ENCODE measurements around the gene SASH1. TPM values are rescaled to one million over a fixed set of nuclear protein-coding genes. Genes with fewer than 3 reads are reported as not detected.

SASH1 gene
- total RNA-seq, 1 donor from 2014 or later, result 10.2 TPM

DNA sequence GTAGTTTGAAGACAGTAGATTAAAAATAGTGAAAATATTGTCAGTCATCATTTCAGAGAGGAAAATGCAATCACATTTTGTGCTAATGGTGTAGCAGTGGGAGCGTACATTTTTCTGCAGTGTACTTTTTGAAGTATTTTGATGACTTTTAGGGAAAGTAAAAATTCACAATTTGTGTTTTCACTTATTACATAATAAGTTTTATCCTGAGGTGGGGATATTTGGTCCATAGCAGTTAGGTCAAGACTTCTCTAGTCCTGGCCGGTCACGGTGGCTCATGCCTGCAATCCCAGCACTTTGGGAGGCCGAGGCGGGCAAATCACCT is 122.3 kb downstream of the SASH1 start:
- Histone ChIP-seq H3K4me1 (no peaks in the 10 kb centered on the region), H4K20me1 (ENCODE audit: low read depth) (no peaks in the 10 kb centered on the region), H3K36me3 (no peaks in the 10 kb centered on the region), H3K9ac (no peak overlapping the region), H3K27ac (no peak overlapping the region), H3K4me3 (no peak overlapping the region), H2AFZ (replicated peaks) (no peak overlapping the region), H3F3A (ENCODE audit: low read depth) (no peaks in the 10 kb centered on the region), H3K27me3 (no peaks in the 10 kb centered on the region), H3K9me3 (ENCODE audit: low read depth) (no peaks in the 10 kb centered on the region), H3K4me2 (no peak overlapping the region), H3K79me2 (ENCODE audit: low read depth) (no peaks in the 10 kb centered on the region)
- no peak overlapping the region for H3K4me3 Mint-ChIP-seq
- no peaks in the 10 kb centered on the region for H3K36me3 Mint-ChIP-seq
- H3K9me3 Mint-ChIP-seq, result no peaks in the 10 kb centered on the region
- no peak for DNase-seq (ENCODE audit: low spot score)
- H3K27ac Mint-ChIP-seq, result no peak overlapping the region
- H3K27me3 Mint-ChIP-seq (ENCODE audit: insufficient read depth, low read depth), result no peaks in the 10 kb centered on the region
- no peak for TF ChIP-seq EZH2phosphoT487 (IDR thresholded peaks at IDR 0.05)
- TF ChIP-seq, protein P1, sequence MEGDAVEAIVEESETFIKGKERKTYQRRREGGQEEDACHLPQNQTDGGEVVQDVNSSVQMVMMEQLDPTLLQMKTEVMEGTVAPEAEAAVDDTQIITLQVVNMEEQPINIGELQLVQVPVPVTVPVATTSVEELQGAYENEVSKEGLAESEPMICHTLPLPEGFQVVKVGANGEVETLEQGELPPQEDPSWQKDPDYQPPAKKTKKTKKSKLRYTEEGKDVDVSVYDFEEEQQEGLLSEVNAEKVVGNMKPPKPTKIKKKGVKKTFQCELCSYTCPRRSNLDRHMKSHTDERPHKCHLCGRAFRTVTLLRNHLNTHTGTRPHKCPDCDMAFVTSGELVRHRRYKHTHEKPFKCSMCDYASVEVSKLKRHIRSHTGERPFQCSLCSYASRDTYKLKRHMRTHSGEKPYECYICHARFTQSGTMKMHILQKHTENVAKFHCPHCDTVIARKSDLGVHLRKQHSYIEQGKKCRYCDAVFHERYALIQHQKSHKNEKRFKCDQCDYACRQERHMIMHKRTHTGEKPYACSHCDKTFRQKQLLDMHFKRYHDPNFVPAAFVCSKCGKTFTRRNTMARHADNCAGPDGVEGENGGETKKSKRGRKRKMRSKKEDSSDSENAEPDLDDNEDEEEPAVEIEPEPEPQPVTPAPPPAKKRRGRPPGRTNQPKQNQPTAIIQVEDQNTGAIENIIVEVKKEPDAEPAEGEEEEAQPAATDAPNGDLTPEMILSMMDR (IDR thresholded peaks at IDR 0.05), result no peak
- no peak for TF ChIP-seq EZH2 (IDR thresholded peaks at IDR 0.05)
- H3K4me1 Mint-ChIP-seq, result peaks cover 23% of the 10 kb centered on the region

DNA sequence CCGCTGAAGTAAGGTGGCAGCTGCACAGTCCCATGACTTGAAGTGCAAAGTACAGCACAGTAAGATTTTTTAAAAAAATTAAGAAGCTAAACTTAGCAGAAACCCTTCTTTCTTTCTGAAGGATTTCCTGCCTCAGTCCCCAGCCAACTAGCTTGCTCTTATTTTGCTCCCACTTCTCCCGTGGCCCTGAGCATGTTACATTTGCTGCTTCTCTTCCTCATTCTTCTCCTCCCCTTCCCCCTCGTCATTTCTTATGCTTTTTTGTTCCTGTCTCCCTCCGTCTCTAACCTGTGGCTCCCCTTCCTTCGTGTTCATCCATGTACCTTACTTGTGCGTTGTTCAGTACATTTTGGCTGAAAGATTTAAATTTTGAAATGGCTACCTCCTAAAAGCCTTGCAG is 123.0 kb downstream of the SASH1 start:
- Histone ChIP-seq H3K27me3 (no peaks in the 10 kb centered on the region), H2AFZ (replicated peaks) (no peak overlapping the region), H3K4me3 (no peak overlapping the region), H3K79me2 (ENCODE audit: low read depth) (no peaks in the 10 kb centered on the region), H3K9me3 (ENCODE audit: low read depth) (no peaks in the 10 kb centered on the region), H3K9ac (no peak overlapping the region), H3K36me3 (no peaks in the 10 kb centered on the region), H3K4me1 (no peaks in the 10 kb centered on the region), H3K4me2 (no peak overlapping the region), H3F3A (ENCODE audit: low read depth) (no peaks in the 10 kb centered on the region), H4K20me1 (ENCODE audit: low read depth) (no peaks in the 10 kb centered on the region), H3K27ac (no peak overlapping the region)
- TF ChIP-seq EZH2phosphoT487 (IDR thresholded peaks at IDR 0.05) (no peak), EZH2 (IDR thresholded peaks at IDR 0.05) (no peak)
- TF ChIP-seq, protein P1 (IDR thresholded peaks at IDR 0.05), result no peak
- Mint-ChIP-seq H3K27ac (peak overlapping the region; percentile 55), H3K27me3 (ENCODE audit: insufficient read depth, low read depth) (no peaks in the 10 kb centered on the region), H3K9me3 (no peaks in the 10 kb centered on the region), H3K4me3 (no peak overlapping the region), H3K4me1 (peaks cover 29% of the 10 kb centered on the region), H3K36me3 (no peaks in the 10 kb centered on the region)
- DNase-seq (ENCODE audit: low spot score), result no peak

DNA sequence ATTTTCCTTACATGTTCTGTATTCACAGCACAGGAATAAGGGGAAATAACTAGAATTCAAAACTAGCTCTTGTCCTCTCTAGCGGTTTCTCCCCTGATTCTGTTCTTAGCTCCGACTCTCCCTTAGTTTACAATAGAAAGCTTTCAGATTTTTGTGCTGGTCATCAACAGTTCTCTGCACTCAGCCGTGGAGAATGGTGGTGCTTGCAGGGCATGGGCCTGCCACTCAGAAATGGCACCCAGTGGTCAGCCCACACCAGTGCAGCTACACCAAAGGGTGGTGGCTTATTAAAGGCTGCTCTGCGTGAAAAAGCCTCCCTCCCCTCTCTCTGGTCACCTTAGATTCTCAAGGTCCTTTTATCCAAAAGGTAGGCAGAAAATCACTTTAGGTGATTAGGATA is 123.5 kb downstream of the SASH1 start:
- Histone ChIP-seq H3K4me3 (no peak overlapping the region), H3K4me1 (no peaks in the 10 kb centered on the region), H2AFZ (replicated peaks) (no peak overlapping the region), H3K9me3 (ENCODE audit: low read depth) (no peaks in the 10 kb centered on the region), H3K4me2 (no peak overlapping the region), H4K20me1 (ENCODE audit: low read depth) (no peaks in the 10 kb centered on the region), H3K79me2 (ENCODE audit: low read depth) (no peaks in the 10 kb centered on the region), H3K27ac (no peak overlapping the region), H3K27me3 (no peaks in the 10 kb centered on the region), H3K36me3 (no peaks in the 10 kb centered on the region), H3F3A (ENCODE audit: low read depth) (no peaks in the 10 kb centered on the region), H3K9ac (no peak overlapping the region)
- DNase-seq (ENCODE audit: low spot score), result no peak
- TF ChIP-seq, protein P1 (IDR thresholded peaks at IDR 0.05), result no peak
- TF ChIP-seq EZH2phosphoT487 (IDR thresholded peaks at IDR 0.05) (no peak), EZH2 (IDR thresholded peaks at IDR 0.05) (no peak)
- H3K4me3 Mint-ChIP-seq, result no peak overlapping the region
- no peaks in the 10 kb centered on the region for H3K27me3 Mint-ChIP-seq (ENCODE audit: insufficient read depth, low read depth)
- H3K9me3 Mint-ChIP-seq, result no peaks in the 10 kb centered on the region
- peaks cover 33% of the 10 kb centered on the region for H3K4me1 Mint-ChIP-seq
- peak overlapping the region; percentile 55 for H3K27ac Mint-ChIP-seq
- H3K36me3 Mint-ChIP-seq, result no peaks in the 10 kb centered on the region

DNA sequence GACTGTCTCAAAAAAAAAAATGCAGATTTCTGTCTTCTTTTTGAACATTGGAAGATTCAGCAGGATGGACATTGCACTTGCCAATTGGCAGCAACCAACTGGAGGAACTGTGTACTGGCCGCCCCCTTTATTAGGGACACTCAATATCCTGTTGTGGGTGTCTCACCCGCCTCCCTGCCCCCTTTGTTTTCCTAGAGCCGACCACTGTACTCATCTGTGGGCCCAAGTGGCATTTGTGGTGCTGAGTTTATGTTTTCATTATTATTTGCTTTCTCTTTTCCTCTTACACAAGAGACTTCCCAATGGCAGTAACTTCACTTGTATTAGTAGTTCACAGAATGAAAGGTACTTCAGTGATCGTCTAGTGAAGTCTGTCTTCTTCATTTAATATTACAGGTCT is 125.3 kb downstream of the SASH1 start:
- H3K27ac Mint-ChIP-seq, result no peak overlapping the region
- H3K27ac ChIP-seq, result no peak overlapping the region

More for the DNA sequence above, 125.3 kb downstream of the SASH1 start:
- H3K79me2 ChIP-seq (ENCODE audit: low read depth), result no peaks in the 10 kb centered on the region
- H3K36me3 ChIP-seq, result no peaks in the 10 kb centered on the region
- no peaks in the 10 kb centered on the region for H3F3A ChIP-seq (ENCODE audit: low read depth)
- H3K4me3 ChIP-seq, result no peak overlapping the region
- H3K27me3 ChIP-seq, result no peaks in the 10 kb centered on the region
- no peaks in the 10 kb centered on the region for H4K20me1 ChIP-seq (ENCODE audit: low read depth)
- H3K9ac ChIP-seq, result no peak overlapping the region
- Mint-ChIP-seq H3K36me3 (peaks cover 11% of the 10 kb centered on the region), H3K4me3 (no peak overlapping the region), H3K4me1 (peaks cover 45% of the 10 kb centered on the region), H3K9me3 (no peaks in the 10 kb centered on the region), H3K27me3 (ENCODE audit: insufficient read depth, low read depth) (no peaks in the 10 kb centered on the region)
- H3K9me3 ChIP-seq (ENCODE audit: low read depth), result no peaks in the 10 kb centered on the region
- DNase-seq (ENCODE audit: low spot score), result no peak
- TF ChIP-seq, protein P1 (IDR thresholded peaks at IDR 0.05), result no peak
- TF ChIP-seq EZH2 (IDR thresholded peaks at IDR 0.05) (no peak), EZH2phosphoT487 (IDR thresholded peaks at IDR 0.05) (no peak)
- H2AFZ ChIP-seq (replicated peaks), result no peak overlapping the region
- no peak overlapping the region for H3K4me2 ChIP-seq
- peaks cover 6% of the 10 kb centered on the region for H3K4me1 ChIP-seq
